ENCODE data around the gene TRMT1L.

GRCh38 chr1:185158800-185159199 is 2.0 kb upstream of the TRMT1L start:
- no peak for TF ChIP-seq CTCF (IDR thresholded peaks at IDR 0.05)
- no peak for TF ChIP-seq POLR2AphosphoS5 (IDR thresholded peaks at IDR 0.05)

Measured in gastroesophageal sphincter (tissue), 3 donors.